Lower leg skin (tissue), 3 donors: ENCODE data around the gene GRM5.
"Not testable (repeated sequence)": the region's sequence is repeated elsewhere in the genome, so short reads cannot be mapped to it uniquely, and the experiment has no call there.

ENCODE experiments used
- POLR2A ChIP-seq, 2 donors: fragments of 450-650 bp; IDR thresholded peaks; one replicate each; pipeline ENCODE4 v1.6.1; 2016 to 2017; ENCODE audit warnings: antibody characterized with exemption in 2 of 2, mild to moderate bottlenecking in 1 of 2, moderate library complexity in 1 of 2
- TF ChIP-seq, protein P1 (sequence below), 3 donors: fragments of 450-650 bp; IDR thresholded peaks; one replicate each; pipeline ENCODE4 v1.5.1; 2016; ENCODE audit warnings: antibody characterized with exemption in 3 of 3, mild to moderate bottlenecking in 3 of 3, moderate library complexity in 2 of 3

DNA sequence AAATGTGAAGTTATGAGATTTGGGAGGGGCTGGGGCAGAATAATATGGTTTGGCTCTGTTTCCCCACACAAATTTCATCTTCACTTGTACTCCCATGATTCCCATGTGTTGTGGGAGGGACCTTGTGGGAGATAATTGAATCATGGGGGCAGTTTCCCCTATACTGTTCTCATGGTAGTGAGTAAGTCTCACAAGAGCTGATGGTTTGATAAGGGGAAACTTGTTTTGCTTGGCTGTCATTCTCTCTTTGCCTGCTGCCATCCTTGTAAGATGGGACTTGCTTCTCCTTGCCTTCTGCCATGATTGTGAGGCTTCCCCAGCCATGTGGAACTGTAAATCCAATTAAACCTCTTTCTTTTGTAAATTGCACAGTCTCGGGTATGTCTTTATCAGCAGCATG, 531.1 kb downstream of the GRM5 start:
- TF ChIP-seq, protein P1, sequence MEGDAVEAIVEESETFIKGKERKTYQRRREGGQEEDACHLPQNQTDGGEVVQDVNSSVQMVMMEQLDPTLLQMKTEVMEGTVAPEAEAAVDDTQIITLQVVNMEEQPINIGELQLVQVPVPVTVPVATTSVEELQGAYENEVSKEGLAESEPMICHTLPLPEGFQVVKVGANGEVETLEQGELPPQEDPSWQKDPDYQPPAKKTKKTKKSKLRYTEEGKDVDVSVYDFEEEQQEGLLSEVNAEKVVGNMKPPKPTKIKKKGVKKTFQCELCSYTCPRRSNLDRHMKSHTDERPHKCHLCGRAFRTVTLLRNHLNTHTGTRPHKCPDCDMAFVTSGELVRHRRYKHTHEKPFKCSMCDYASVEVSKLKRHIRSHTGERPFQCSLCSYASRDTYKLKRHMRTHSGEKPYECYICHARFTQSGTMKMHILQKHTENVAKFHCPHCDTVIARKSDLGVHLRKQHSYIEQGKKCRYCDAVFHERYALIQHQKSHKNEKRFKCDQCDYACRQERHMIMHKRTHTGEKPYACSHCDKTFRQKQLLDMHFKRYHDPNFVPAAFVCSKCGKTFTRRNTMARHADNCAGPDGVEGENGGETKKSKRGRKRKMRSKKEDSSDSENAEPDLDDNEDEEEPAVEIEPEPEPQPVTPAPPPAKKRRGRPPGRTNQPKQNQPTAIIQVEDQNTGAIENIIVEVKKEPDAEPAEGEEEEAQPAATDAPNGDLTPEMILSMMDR (IDR thresholded peaks at IDR 0.05), result not testable (repeated sequence)
- not testable (repeated sequence) for TF ChIP-seq POLR2A (IDR thresholded peaks at IDR 0.05)
